GM12872 (cell line): ENCODE data around the gene SCFD1.

Experiments
- TF ChIP-seq, protein P1 (sequence below): IDR thresholded peaks from 3 replicates; pipeline ENCODE4 v1.5.1; 2011; ENCODE audit warnings: low read depth, mild to moderate bottlenecking, low read length, moderate library complexity; ENCODE audit not compliant: insufficient read depth

SCFD1 gene

DNA sequence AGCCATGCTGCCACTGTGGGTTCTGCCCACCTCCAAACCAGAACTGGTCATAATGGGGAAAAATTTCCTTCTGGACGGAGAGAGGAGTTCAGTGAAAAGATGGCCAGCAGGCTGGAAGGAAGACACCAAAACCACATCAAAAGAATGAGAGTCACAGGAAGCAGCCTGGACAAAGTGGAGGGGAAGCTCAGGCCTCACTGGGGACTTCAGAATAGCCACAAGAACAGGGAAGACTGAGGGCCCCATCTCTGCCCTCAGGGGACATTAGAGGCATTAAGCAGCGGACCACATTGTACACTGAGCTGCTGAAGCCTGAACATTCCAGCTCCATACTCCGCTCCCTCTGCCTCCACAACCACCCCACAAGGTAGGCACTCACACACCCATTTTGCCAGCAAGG is 132.7 kb downstream of the SCFD1 start:
- TF ChIP-seq, protein P1, sequence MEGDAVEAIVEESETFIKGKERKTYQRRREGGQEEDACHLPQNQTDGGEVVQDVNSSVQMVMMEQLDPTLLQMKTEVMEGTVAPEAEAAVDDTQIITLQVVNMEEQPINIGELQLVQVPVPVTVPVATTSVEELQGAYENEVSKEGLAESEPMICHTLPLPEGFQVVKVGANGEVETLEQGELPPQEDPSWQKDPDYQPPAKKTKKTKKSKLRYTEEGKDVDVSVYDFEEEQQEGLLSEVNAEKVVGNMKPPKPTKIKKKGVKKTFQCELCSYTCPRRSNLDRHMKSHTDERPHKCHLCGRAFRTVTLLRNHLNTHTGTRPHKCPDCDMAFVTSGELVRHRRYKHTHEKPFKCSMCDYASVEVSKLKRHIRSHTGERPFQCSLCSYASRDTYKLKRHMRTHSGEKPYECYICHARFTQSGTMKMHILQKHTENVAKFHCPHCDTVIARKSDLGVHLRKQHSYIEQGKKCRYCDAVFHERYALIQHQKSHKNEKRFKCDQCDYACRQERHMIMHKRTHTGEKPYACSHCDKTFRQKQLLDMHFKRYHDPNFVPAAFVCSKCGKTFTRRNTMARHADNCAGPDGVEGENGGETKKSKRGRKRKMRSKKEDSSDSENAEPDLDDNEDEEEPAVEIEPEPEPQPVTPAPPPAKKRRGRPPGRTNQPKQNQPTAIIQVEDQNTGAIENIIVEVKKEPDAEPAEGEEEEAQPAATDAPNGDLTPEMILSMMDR, result no peak

DNA sequence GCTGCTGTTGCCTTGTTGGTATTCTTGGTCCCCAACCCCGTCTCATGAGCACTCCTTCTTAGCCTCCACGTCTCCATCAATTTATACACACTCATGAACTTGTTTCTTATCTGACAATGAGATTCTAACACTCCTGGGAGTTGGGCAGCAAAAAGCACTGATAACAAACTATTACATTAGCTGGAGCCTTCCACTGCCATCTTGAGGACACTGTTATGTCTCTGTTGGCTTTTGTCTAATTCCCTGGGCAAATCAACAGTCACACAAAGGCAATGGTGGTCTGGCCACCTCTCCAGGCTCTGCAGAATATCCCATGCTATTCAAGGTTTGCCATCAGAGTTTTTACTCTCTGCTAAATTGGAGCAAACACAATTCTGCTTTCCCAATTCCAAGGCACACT is 134.5 kb downstream of the SCFD1 start:
- TF ChIP-seq, protein P1, result no peak

DNA sequence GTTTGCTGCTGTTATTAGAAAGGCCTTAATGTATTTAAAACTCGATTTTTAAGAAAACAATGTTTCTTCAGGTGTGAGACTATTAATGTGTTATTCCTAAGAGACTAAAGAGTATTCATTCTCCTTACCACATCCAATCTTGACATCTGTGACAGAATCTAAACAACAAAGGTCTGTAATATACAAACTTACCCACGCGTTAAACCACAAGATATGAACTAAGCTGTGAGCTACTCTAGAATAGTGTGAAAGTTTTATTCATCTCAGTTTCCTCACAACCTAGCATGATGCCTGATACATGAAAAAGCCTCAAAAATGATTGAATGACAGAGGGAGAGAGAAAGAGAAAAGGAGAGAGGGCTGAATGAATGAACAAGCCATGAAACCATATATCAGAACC is 135.0 kb downstream of the SCFD1 start:
- TF ChIP-seq, protein P1, result no peak

DNA sequence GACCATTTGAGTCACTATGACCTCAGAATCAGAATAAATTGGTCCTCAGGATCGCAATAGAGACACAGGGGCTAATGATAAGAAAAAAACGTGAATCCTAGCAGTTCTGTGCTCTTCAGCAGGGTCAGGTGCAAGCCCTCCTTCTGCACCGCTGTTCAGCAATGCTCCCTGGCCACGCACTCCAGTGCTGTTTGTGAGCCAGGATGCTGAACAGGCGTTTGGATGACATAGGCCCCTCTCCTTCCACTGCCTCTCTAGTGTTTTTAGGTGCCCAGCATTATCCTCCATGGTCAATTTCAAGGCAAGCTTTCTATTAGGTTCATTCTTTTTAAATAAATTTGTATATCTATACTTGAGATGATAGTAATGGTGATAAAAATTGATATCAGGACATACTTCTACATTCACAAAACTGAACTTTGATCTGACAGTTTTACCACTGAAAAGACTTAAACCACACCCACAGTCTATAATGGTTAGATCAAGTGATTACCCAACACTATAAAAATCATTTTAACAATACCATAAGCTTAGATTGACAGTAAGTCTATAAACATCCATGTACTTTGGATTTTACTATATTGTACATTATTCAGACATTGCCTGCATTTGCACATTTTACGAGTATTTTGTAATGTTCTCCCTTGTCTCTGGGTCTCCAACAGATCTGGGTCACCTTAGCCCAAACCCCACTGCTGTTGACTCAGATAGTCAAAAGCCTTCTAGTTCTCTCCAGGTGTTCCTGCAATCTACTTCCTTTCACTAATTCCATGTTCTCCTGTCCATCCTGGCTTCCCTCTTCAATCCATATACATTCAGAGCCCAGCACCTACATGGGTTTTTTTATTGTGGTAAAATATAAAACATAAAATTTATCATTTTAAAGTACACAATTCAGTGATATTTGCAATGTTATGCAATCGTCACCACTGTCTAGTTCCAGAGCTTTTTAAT is 137.3 kb downstream of the SCFD1 start:
- TF ChIP-seq, protein P1, result no peak

DNA sequence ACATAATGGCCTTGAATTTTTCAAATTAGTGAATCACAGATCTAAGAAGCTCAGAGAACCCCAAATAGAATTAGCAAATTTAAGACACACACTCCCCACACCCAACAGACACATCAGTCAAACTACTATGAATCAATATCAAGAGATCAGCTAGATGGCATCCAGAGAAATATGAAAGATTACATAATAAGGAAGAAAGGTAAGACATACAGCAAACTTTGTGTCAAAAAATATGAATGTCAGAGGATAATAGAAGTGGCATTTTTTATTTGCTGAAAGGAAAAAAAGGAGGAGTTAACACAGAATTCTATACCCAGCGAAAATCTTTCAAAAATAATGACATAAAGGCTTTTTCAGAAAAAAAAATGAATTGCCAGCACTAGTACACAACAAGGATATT is 141.8 kb downstream of the SCFD1 start:
- TF ChIP-seq, protein P1, result no peak

DNA sequence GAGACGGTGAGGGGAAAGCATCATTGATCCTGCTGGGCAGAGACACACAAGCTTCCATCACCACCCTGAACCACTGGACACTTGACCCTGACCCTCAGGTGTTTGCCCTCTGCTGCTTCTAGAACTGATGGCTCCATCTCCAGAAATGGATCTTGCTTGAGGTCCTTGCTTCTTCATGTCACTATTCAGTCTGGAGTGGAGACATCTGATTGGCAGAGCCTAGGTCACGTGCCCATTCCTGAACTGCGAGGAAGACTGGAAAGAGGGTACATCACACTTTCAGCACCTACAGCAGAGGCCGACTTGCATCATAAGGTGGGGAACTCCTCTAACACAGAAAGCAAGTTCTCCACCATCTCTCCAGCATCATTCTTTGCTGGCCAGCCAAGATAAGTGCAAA is 145.5 kb downstream of the SCFD1 start:
- TF ChIP-seq, protein P1, result no peak

DNA sequence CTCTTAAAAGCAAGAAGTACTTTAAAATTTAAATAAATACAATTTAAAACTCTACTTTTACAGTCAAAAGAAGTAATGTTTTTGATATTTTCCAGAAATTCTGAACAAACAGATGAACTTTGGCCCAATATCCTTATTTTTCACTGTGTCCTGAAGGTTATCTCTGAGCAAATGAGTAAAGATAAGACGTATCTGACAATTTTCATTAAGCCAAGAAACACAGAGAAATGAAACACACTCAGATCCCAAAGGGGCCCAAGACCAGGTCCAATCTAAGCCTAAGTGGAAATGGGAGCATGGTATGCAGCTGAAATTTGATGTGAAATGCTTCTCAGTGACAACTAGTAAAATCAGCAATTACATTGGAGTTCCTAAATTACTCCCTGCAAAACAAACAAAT is 146.7 kb downstream of the SCFD1 start:
- TF ChIP-seq, protein P1, result no peak
